Hepatocyte (in vitro differentiated cells): Measurements from ENCODE around the gene UQCR10. TPM values are rescaled to one million over a fixed set of nuclear protein-coding genes. Genes with fewer than 3 reads are reported as not detected.

Experiments used
- DNase-seq: peaks from one replicate; pipeline ENCODE4 v3.0.0-alpha.2; 2016; ENCODE audit warnings: low spot score
- H2AFZ ChIP-seq: fragments of 200-600 bp; sonication (generic); 2 replicates; pipeline ENCODE4 v1.6.0; 2016; ENCODE audit warnings: antibody characterized with exemption, mild to moderate bottlenecking
- H3K27ac ChIP-seq: fragments of 200-600 bp; sonication (generic); 2 replicates; pipeline ENCODE4 v1.5.1; 2016; ENCODE audit warnings: mild to moderate bottlenecking
- H3K27me3 ChIP-seq: fragments of 200-600 bp; sonication (generic); 2 replicates; pipeline ENCODE4 v1.6.1; 2016
- H3K36me3 ChIP-seq: fragments of 200-600 bp; sonication (generic); replicated peaks from 2 replicates; pipeline ENCODE4 v1.5.1; 2016; ENCODE audit warnings: low read depth; ENCODE audit not compliant: insufficient read depth
- H3K4me1 ChIP-seq: fragments of 200-600 bp; sonication (generic); 2 replicates; pipeline ENCODE4 v1.5.1; 2016; ENCODE audit warnings: mild to moderate bottlenecking, moderate library complexity; ENCODE audit not compliant: insufficient read depth
- H3K4me2 ChIP-seq: fragments of 200-600 bp; sonication (generic); 2 replicates; pipeline ENCODE4 v1.6.0; 2016
- H3K4me3 ChIP-seq: fragments of 200-600 bp; sonication (generic); 2 replicates; pipeline ENCODE4 v1.5.1; 2016; ENCODE audit warnings: mild to moderate bottlenecking
- H3K79me2 ChIP-seq: fragments of 200-600 bp; sonication (generic); 2 replicates; pipeline ENCODE4 v1.6.0; 2017; ENCODE audit warnings: mild to moderate bottlenecking
- H3K9me2 ChIP-seq: fragments of 200-600 bp; sonication (generic); replicated peaks from 2 replicates; pipeline ENCODE4 v1.6.0; 2017; ENCODE audit warnings: mild to moderate bottlenecking; ENCODE audit not compliant: insufficient read depth
- H3K9me3 ChIP-seq: fragments of 200-600 bp; sonication (generic); 2 replicates; pipeline ENCODE4 v1.5.1; 2016; ENCODE audit warnings: low read depth, mild to moderate bottlenecking
- H4K20me1 ChIP-seq: fragments of 200-600 bp; sonication (generic); 2 replicates; pipeline ENCODE4 v1.6.0; 2016; ENCODE audit warnings: mild to moderate bottlenecking; ENCODE audit not compliant: insufficient read depth, poor library complexity, severe bottlenecking
- EZH2 ChIP-seq: fragments of 200-600 bp; sonication (generic); IDR thresholded peaks from 2 replicates; pipeline ENCODE4 v1.6.1; 2016; ENCODE audit warnings: antibody characterized with exemption, mild to moderate bottlenecking, borderline replicate concordance
- EZH2phosphoT487 ChIP-seq: fragments of 200-600 bp; sonication (generic); IDR thresholded peaks from one replicate; pipeline ENCODE4 v1.6.1; 2018; ENCODE audit warnings: antibody characterized with exemption, mild to moderate bottlenecking, low read depth, moderate library complexity; ENCODE audit not compliant: unreplicated experiment, severe bottlenecking
- WGBS: methylation state at CpG from one replicate; pipeline ENCODE4 v1.1.6; 2016; ENCODE audit warnings: low lambda C conversion rate; ENCODE audit errors: missing lambda C conversion rate; 5-methylcytosine and 5-hydroxymethylcytosine counted together
- polyA plus RNA-seq: library from polyadenylated mRNA; unstranded; fragments of >200 nt; fragmentation: Nextera tagmentation; extraction: Ambion mirVana; gene quantifications from 2 replicates; pipeline ENCODE4 v1.2.1, GENCODE V29; 2016
- total RNA-seq: library from RNA; depleted of rRNA; stranded (reverse); fragments of >200 nt; gene quantifications from 2 replicates; pipeline ENCODE4 v1.2.3, GENCODE V29; 2014
- TF ChIP-seq, protein P1 (sequence below): fragments of 200-600 bp; sonication (generic); IDR thresholded peaks from 2 replicates; pipeline ENCODE4 v1.5.1; 2016; ENCODE audit warnings: antibody characterized with exemption, mild to moderate bottlenecking; ENCODE audit not compliant: poor library complexity

UQCR10 gene
- total and polyA plus RNA-seq, 2 experiments from 2014 or later: 122 to 414 TPM

GRCh38 chr22:29726512-29727130 is 40.5 kb upstream of the UQCR10 start:
- H3K36me3 ChIP-seq: no peaks in the 10 kb centered on the region
- H3K27ac ChIP-seq: no peak overlapping the region
- no peaks in the 10 kb centered on the region for H3K9me2 ChIP-seq
- no peaks in the 10 kb centered on the region for H3K4me1 ChIP-seq
- no peak for TF ChIP-seq EZH2
- TF ChIP-seq, protein P1, sequence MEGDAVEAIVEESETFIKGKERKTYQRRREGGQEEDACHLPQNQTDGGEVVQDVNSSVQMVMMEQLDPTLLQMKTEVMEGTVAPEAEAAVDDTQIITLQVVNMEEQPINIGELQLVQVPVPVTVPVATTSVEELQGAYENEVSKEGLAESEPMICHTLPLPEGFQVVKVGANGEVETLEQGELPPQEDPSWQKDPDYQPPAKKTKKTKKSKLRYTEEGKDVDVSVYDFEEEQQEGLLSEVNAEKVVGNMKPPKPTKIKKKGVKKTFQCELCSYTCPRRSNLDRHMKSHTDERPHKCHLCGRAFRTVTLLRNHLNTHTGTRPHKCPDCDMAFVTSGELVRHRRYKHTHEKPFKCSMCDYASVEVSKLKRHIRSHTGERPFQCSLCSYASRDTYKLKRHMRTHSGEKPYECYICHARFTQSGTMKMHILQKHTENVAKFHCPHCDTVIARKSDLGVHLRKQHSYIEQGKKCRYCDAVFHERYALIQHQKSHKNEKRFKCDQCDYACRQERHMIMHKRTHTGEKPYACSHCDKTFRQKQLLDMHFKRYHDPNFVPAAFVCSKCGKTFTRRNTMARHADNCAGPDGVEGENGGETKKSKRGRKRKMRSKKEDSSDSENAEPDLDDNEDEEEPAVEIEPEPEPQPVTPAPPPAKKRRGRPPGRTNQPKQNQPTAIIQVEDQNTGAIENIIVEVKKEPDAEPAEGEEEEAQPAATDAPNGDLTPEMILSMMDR: no peak
- no peaks in the 10 kb centered on the region for H4K20me1 ChIP-seq
- H3K4me2 ChIP-seq: no peak overlapping the region
- 41% methylated on average over 15 of the region's 15 CpGs for WGBS
- H2AFZ ChIP-seq: no peak overlapping the region
- peaks cover 14% of the 10 kb centered on the region for H3K27me3 ChIP-seq
- H3K9me3 ChIP-seq: no peaks in the 10 kb centered on the region
- no peak overlapping the region for H3K4me3 ChIP-seq
- DNase-seq: no peak
- H3K79me2 ChIP-seq: no peaks in the 10 kb centered on the region

DNA sequence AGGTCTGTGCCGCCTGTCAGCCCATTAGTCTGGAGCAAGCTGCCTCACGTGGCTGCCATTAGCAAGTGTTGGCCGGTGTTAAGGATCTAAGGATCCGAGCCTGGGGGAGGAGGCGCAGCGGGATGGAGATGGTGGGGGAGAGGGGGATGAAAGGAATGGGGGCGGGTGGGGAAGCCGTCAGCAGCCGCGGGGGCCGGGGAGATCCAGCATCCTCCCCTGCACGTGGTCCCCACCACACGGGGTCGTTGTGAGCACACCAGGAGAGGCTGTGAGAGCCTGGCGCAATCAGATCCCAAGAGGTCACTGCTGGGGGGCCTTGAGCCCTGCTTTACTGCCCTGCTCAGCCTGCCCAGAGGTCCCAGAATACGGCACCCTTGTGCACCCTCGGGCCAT is 40.0 kb upstream of the UQCR10 start:
- no peak for TF ChIP-seq EZH2phosphoT487
- TF ChIP-seq, protein P1: peak; percentile 56
- TF ChIP-seq EZH2: no peak

GRCh38 chr22:29729161-29729560 is 38.0 kb upstream of the UQCR10 start:
- Histone ChIP-seq H3K9me2 (no peaks in the 10 kb centered on the region), H4K20me1 (no peaks in the 10 kb centered on the region), H3K27me3 (no peaks in the 10 kb centered on the region), H3K36me3 (no peaks in the 10 kb centered on the region), H3K9me3 (no peaks in the 10 kb centered on the region), H2AFZ (no peak overlapping the region), H3K4me3 (no peak overlapping the region), H3K4me2 (no peak overlapping the region), H3K27ac (no peak overlapping the region), H3K79me2 (no peaks in the 10 kb centered on the region), H3K4me1 (no peaks in the 10 kb centered on the region)
- no peak for TF ChIP-seq EZH2phosphoT487
- no peak for TF ChIP-seq EZH2
- TF ChIP-seq, protein P1: no peak
- WGBS: 93% methylated on average over 18 of the region's 20 CpGs
- DNase-seq: no peak

More for the DNA sequence above, 40.0 kb upstream of the UQCR10 start:
- Histone ChIP-seq H3K27ac (no peak overlapping the region), H3K9me2 (no peaks in the 10 kb centered on the region), H4K20me1 (no peaks in the 10 kb centered on the region), H3K27me3 (peaks cover 9% of the 10 kb centered on the region), H3K4me2 (no peak overlapping the region), H3K4me3 (no peak overlapping the region), H3K79me2 (no peaks in the 10 kb centered on the region), H3K4me1 (no peaks in the 10 kb centered on the region), H3K36me3 (no peaks in the 10 kb centered on the region), H2AFZ (no peak overlapping the region), H3K9me3 (no peaks in the 10 kb centered on the region)
- WGBS: 17% methylated on average over 9 of the region's 17 CpGs
- peak; percentile 56 for DNase-seq
